ENCODE measurements around the gene KCNC1. TPM values are rescaled to one million over a fixed set of nuclear protein-coding genes. Genes with fewer than 3 reads are reported as not detected.

KCNC1 gene
- total and polyA plus RNA-seq, 7 donors, result 0.36 to 1.9 (median 0.48) TPM; not detected in 3

DNA sequence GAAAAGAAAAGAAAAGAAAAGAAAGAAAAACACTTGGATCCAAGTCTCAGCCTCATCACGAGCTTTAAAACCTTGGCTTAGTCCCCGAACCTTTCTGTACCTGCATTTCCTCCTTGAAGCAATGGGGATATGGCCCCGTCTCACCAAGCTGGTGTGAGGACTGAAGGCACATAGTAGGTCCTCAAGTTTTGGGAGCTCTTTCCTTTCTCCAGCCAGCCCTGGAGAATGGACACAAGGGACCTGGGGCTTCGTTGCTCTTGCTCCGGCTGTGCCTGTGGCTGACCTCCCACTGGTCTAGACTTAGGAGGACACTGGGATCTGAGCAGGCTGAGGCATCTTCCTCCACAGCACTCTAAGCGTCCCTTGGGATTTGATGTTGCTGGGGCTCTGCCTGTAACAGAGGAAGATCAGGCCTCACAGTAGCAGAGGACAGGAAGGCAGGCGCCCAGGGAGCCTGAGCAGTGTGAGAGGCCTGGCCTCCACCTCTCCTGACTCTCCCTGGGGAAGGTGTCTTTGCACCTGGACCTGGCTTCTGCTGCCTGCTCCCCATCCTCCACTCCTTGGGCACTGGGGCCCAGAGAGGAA is 32.8 kb downstream of the KCNC1 start:
- DNase-seq, result no peak
- TF ChIP-seq CTCF (IDR thresholded peaks at IDR 0.05), result no peak
- peaks cover 0 to 5% (median 0%) of the 10 kb centered on the region in 3 donors for H3K27me3 ChIP-seq
- 83 to 90% methylated on average over 7 of the region's 7 CpGs for WGBS, 2 donors
- no peaks in the 10 kb centered on the region for H3K4me1 ChIP-seq
- H3K9me3 ChIP-seq, result no peaks in the 10 kb centered on the region
- H3K36me3 ChIP-seq, result no peaks in the 10 kb centered on the region
- intact Hi-C loops (cut with DNase I), result no loop called here
- H3K4me3 ChIP-seq, result no peak overlapping the region
- no peak overlapping the region for H3K27ac ChIP-seq

DNA sequence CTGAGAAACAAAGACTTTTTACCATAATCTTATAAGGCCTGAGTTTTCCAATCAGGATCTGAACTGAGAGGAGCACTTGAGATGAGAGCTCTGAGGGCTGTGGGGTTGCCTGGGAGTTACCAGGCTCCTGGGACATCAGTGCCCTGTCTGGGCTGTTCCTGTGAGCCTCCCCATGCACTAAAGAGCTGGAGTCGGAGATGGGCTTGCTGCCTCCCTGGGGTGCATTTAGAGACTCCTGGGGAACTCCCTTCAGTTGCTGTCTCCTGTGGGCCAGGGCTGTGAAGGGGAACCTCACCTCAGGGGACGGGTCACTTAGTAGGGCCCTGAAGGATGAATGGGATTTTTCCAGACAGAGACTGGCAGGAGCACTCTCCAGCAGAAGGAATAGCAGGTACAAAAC is 33.3 kb downstream of the KCNC1 start:
- Histone ChIP-seq H3K27ac (no peak overlapping the region), H3K4me1 (no peaks in the 10 kb centered on the region), H3K9me3 (no peaks in the 10 kb centered on the region), H3K4me3 (no peak overlapping the region), H3K27me3 (peaks cover 0 to 5% (median 0%) of the 10 kb centered on the region in 3 donors), H3K36me3 (no peaks in the 10 kb centered on the region)
- no peak for DNase-seq
- intact Hi-C loops (cut with DNase I), result no loop called here
- no peak for TF ChIP-seq POLR2AphosphoS5 (IDR thresholded peaks at IDR 0.05)
- TF ChIP-seq CTCF (IDR thresholded peaks at IDR 0.05), result no peak
- TF ChIP-seq EP300 (IDR thresholded peaks at IDR 0.05), result no peak
- no peak for TF ChIP-seq POLR2A (IDR thresholded peaks at IDR 0.05)
- 81 to 95% methylated on average over 2 of the region's 2 CpGs for WGBS, 2 donors

DNA sequence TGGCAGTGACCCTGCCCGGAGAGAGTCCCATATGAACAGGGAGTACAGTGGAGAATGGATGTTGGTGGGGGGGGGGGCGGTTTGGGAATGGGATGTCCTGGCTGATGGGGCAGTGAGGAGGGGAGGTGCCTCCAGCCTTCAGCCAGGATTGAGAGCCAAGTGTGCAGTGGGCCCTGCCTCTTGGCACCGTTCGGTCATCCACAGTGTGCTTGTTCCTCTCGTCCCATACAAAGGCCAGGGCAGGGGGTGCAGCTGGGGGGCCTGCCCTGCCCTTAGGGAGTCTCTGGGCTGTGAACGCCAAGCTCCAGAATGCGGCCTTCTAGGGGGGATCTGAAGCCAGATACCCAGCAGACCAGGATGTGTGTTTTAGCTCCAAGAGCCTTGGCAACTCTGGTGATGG is 34.0 kb downstream of the KCNC1 start:
- TF ChIP-seq POLR2AphosphoS5 (IDR thresholded peaks at IDR 0.05) (no peak), POLR2A (IDR thresholded peaks at IDR 0.05) (no peak), CTCF (IDR thresholded peaks at IDR 0.05) (no peak), EP300 (IDR thresholded peaks at IDR 0.05) (no peak)
- DNase-seq, result no peak
- intact Hi-C loops (cut with DNase I), result no loop called here
- no peaks in the 10 kb centered on the region for H3K9me3 ChIP-seq
- no peaks in the 10 kb centered on the region for H3K4me1 ChIP-seq
- H3K4me3 ChIP-seq, result no peak overlapping the region
- no peaks in the 10 kb centered on the region for H3K36me3 ChIP-seq
- WGBS, 2 donors, result 94 to 97% methylated on average over 7 of the region's 7 CpGs
- H3K27ac ChIP-seq, result no peak overlapping the region
- peaks cover 0 to 5% (median 0%) of the 10 kb centered on the region in 3 donors for H3K27me3 ChIP-seq

- Histone ChIP-seq H3K9me3 (no peaks in the 10 kb centered on the region), H3K4me1 (no peaks in the 10 kb centered on the region), H3K27ac (no peak overlapping the region), H3K4me3 (no peak overlapping the region), H3K27me3 (peaks cover 0 to 5% (median 0%) of the 10 kb centered on the region in 3 donors), H3K36me3 (no peaks in the 10 kb centered on the region)
- WGBS, 2 donors, result 98 to 100% methylated on average over 1 of the region's 1 CpG
- no peak for DNase-seq
- intact Hi-C loops (cut with DNase I), result no loop called here
- TF ChIP-seq CTCF (IDR thresholded peaks at IDR 0.05), result no peak
- TF ChIP-seq EP300 (IDR thresholded peaks at IDR 0.05), result no peak
- TF ChIP-seq POLR2AphosphoS5 (IDR thresholded peaks at IDR 0.05), result no peak
- no peak for TF ChIP-seq POLR2A (IDR thresholded peaks at IDR 0.05)
Observed at GRCh38 chr11:17769218-17769617, 34.6 kb downstream of the KCNC1 start.

DNA sequence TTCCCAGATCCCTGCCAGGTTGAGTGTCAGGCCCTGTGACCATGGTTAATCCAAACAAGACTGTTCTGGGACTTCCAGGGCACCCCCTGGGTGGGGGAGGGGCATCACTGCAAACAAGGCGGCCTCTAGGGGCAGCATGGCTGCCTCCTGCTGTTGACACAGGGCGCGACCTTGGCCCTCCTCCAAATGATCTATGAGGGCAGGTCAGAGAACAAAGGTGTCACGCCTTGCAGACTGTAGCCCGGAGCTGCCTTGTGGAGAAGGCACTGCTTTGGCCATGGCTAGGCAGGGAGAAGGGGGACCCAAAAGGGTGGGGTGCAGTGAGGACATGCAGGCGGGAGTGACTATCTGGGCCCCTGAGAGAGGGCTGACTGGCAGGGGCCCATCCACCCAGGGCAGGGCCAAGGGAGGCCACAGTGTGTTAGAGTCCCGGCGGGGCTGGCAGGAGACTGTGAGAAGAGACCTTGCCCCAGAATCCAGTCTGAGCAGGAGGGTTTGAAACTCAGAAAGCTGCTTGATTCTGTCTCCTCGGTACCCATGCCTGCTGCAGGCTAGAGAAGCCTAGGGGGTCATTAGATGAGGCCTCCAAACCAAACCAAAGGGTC is 35.6 kb downstream of the KCNC1 start:
- Histone ChIP-seq H3K4me3 (no peak overlapping the region), H3K36me3 (no peaks in the 10 kb centered on the region), H3K27me3 (no peaks in the 10 kb centered on the region), H3K4me1 (no peaks in the 10 kb centered on the region), H3K9me3 (no peaks in the 10 kb centered on the region), H3K27ac (no peak overlapping the region)
- TF ChIP-seq CTCF (IDR thresholded peaks at IDR 0.05), result no peak
- intact Hi-C loops (cut with DNase I), result no loop called here
- no peak for DNase-seq
- 18 to 65% methylated on average over 9 of the region's 9 CpGs for WGBS, 2 donors

Measured in sigmoid colon (tissue), 7 donors.